Omental fat pad (tissue), 4 donors: ENCODE data around the gene TOR2A. TPM values are rescaled to one million over a fixed set of nuclear protein-coding genes. Genes with fewer than 3 reads are reported as not detected.
A peak's percentile ranks its signal among the peaks of the same experiment; 100 is the strongest.

Source experiments
- ATAC-seq: fragments of 150-250 bp; one replicate; pipeline ENCODE4 v1.9.1; 2016; ENCODE audit warnings: mild to moderate bottlenecking, moderate library complexity; ENCODE audit not compliant: low FRiP score
- DNase-seq: peaks from one replicate; pipeline ENCODE4 v3.0.0-alpha.2; 2019; ENCODE audit warnings: low spot score
- CTCF ChIP-seq, 3 donors: fragments of 450-650 bp; IDR thresholded peaks; one replicate each; pipeline ENCODE4 v1.5.1; 2016 to 2017; ENCODE audit warnings: antibody characterized with exemption in 3 of 3, mild to moderate bottlenecking in 3 of 3, moderate library complexity in 2 of 3
- total RNA-seq, 4 donors: library from RNA; depleted of rRNA; stranded (reverse); fragments of >200 nt; gene quantifications; one replicate each; pipeline ENCODE4 v1.1.0, GENCODE V29; 2016

Gene TOR2A
- total RNA-seq, 4 donors from 2014 or later: 6.2 to 15.8 (median 11.0) TPM

DNA sequence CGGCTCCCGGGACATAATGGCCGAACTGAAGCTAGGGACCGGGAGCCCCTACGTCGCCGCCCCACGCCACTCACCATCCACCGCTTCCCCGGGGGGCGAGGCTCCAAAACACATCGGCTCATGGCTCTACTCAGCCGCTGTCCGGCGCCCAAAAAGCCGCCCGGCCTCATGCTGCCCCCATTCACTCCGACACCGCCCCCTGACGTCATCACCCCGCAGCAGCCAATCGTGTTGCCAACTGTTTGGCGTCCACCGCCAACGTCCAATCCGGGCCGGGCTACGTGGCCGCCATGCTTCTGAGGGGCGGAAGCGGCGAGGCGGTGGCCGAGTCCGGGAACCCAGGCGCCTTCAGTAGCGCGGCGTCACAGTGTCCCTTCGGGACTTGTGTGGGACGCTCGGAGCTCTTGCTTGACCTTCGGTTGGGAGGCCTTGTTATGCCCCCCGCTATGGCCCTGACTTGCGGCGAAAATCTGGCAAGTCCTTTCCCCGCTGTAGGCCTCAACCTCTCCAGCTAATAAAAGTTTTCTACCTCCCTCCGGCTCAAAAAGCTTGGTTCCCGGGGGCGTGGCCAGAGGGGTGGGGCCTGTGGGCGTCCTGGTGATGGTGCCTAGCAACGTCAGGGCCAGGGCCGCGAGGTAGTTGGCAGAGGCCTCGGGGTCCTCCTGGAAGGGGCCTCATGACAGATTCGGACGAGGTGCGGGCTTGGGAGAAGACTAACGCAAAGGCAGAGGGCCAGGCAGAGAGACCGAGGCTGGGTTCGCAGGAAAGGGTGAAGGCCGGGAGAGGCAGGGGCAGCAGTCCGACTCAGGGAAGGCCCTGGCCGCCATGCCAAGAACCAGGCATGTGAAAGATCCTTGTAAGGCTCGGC is 19.4 kb downstream of the TOR2A start, which contains the start of the genes PTRH1 and TTC16:
Gene PTRH1 (minus strand): TSS at position 194 of the 868 bp plus-strand sequence. CDS start 24 bp downstream, at position 170.
Gene TTC16 (plus strand): TSS at position 610 of the 868 bp plus-strand sequence. CDS start 67 bp downstream, at position 677.
- TF ChIP-seq CTCF (IDR thresholded peaks at IDR 0.05): no peak
- DNase-seq (peak; percentile 96), ATAC-seq (peak; percentile 95)

- ATAC-seq: no peak
- no peak for TF ChIP-seq CTCF (IDR thresholded peaks at IDR 0.05)
These were observed 20.1 kb downstream of the TOR2A start for GRCh38 chr9:127714951-127715469.

GRCh38 chr9:127714020-127714750 is 20.9 kb downstream of the TOR2A start:
- no peak for TF ChIP-seq CTCF (IDR thresholded peaks at IDR 0.05)
- ATAC-seq (no peak), DNase-seq (no peak)

More at GRCh38 chr9:127714951-127715469, 20.1 kb downstream of the TOR2A start:
- no peak for DNase-seq

DNA sequence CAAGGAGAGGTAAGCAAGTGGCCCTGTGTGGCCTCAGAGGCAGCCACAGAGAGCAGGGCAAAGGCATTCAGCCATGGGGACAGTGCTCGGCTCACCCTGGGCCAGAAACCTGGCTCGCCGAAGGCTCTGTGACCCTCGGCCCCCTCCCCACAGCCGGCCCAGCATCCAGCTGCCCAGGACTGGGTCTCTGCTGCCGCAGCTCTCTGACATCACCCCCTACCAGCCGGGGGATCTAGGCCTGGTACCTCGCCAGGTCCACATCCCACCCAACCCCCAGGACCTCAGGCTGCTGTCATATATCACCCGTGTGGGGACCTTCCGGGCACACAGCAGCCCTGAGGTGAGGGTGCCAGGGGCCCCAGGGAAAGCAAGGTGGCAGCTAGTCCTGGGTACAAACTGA is 22.2 kb downstream of the TOR2A start:
- no peak for TF ChIP-seq CTCF (IDR thresholded peaks at IDR 0.05)
- no peak for ATAC-seq

DNA sequence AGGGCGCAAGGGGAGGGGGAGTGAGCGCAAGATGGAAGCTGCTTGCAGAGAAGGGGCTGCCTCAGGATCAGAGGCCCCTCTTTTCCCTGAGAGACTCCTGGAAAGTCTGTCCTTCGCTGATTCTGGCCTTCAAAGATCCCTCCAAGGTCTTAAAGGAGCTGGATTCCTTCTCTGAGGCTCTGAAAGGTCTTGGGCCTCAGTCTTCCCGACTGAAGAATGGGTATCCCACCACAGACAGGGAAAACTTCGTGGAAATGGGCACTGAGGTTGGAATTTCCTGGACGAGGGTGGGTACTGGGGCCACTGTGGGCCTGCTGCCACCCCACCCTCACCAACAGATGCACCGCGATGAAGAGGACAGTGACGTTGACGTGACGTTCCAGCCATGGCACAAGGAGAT is 22.7 kb downstream of the TOR2A start:
- no peak for TF ChIP-seq CTCF (IDR thresholded peaks at IDR 0.05)
- no peak for ATAC-seq

More for the DNA sequence above, 22.2 kb downstream of the TOR2A start:
- DNase-seq: no peak

GRCh38 chr9:127711831-127712274 is 23.2 kb downstream of the TOR2A start:
- TF ChIP-seq CTCF (IDR thresholded peaks at IDR 0.05): no peak
- ATAC-seq (no peak), DNase-seq (no peak)

More for the DNA sequence above, 22.7 kb downstream of the TOR2A start:
- no peak for DNase-seq
